NCI-H526 (cell line): ENCODE measurements around the gene UBQLNL.

Source experiments
- DNase-seq, 2 experiments: peaks; one replicate each; lab custom pipeline; 2025; lab: John Stamatoyannopoulos, UW

The UBQLNL gene

GRCh38 chr11:5516599-5516998 is at the start of gene UBQLNL:
TSS of gene UBQLNL (minus strand) at chr11:5516699. CDS start at chr11:5516441, 258 bp downstream.
- DNase-seq = no peak

GRCh38 chr11:5564259-5565019 is 47.9 kb upstream of the UBQLNL start:
- no peak for DNase-seq

GRCh38 chr11:5557751-5558150 is 41.3 kb upstream of the UBQLNL start:
- DNase-seq = no peak

- DNase-seq = no peak
Observed at GRCh38 chr11:5556596-5557188, 40.2 kb upstream of the UBQLNL start.

GRCh38 chr11:5553343-5553742 is 36.8 kb upstream of the UBQLNL start:
- DNase-seq = no peak

- DNase-seq = no peak
Observed at GRCh38 chr11:5550440-5551095, 34.1 kb upstream of the UBQLNL start.

- DNase-seq = no peak
Observed at GRCh38 chr11:5548440-5548839, 31.9 kb upstream of the UBQLNL start, which contains the start of gene OR52H1. TSS of gene OR52H1 (minus strand) at chr11:5548540. CDS start at chr11:5545505, 3,035 bp downstream.

- DNase-seq = no peak
Observed at GRCh38 chr11:5547982-5548381, 31.5 kb upstream of the UBQLNL start.

GRCh38 chr11:5546457-5546856 is 30.0 kb upstream of the UBQLNL start:
- DNase-seq = no peak

- no peak for DNase-seq
Observed at GRCh38 chr11:5541427-5541826, 24.9 kb upstream of the UBQLNL start.

- no peak for DNase-seq
Observed at GRCh38 chr11:5536482-5536881, 20.0 kb upstream of the UBQLNL start.

- no peak for DNase-seq
Observed at GRCh38 chr11:5534046-5534445, 17.5 kb upstream of the UBQLNL start.

- DNase-seq = no peak
Observed at GRCh38 chr11:5531053-5531831, 14.7 kb upstream of the UBQLNL start.

- DNase-seq = no peak
Observed at GRCh38 chr11:5528495-5528894, 12.0 kb upstream of the UBQLNL start.

- no peak for DNase-seq
Observed at GRCh38 chr11:5527716-5528115, 11.2 kb upstream of the UBQLNL start.

GRCh38 chr11:5524756-5525155 is 8.3 kb upstream of the UBQLNL start:
- DNase-seq = no peak

- no peak for DNase-seq
Observed at GRCh38 chr11:5522308-5522707, 5.8 kb upstream of the UBQLNL start.

GRCh38 chr11:5521540-5521939 is 5.0 kb upstream of the UBQLNL start:
- no peak for DNase-seq

- no peak for DNase-seq
Observed at GRCh38 chr11:5514841-5515240, 1.7 kb downstream of the UBQLNL start.

GRCh38 chr11:5509803-5510202 is 6.7 kb downstream of the UBQLNL start, which contains the start of gene UBQLN3:
TSS of gene UBQLN3 (minus strand) at chr11:5509957. CDS start at chr11:5509558, 399 bp downstream.
- no peak for DNase-seq

GRCh38 chr11:5508605-5509004 is 7.9 kb downstream of the UBQLNL start:
- DNase-seq = no peak

GRCh38 chr11:5507933-5508305 is 8.6 kb downstream of the UBQLNL start:
- DNase-seq = no peak
